Lower leg skin (tissue), 3 donors: ENCODE results near the gene RAX.

Experiments used
- CTCF ChIP-seq, 3 donors: fragments of 450-650 bp; IDR thresholded peaks; one replicate each; pipeline ENCODE4 v1.5.1; 2016; ENCODE audit warnings: antibody characterized with exemption in 3 of 3, mild to moderate bottlenecking in 3 of 3, moderate library complexity in 2 of 3
- POLR2A ChIP-seq, 2 donors: fragments of 450-650 bp; IDR thresholded peaks; one replicate each; pipeline ENCODE4 v1.6.1; 2016 to 2017; ENCODE audit warnings: antibody characterized with exemption in 2 of 2, mild to moderate bottlenecking in 1 of 2, moderate library complexity in 1 of 2

DNA sequence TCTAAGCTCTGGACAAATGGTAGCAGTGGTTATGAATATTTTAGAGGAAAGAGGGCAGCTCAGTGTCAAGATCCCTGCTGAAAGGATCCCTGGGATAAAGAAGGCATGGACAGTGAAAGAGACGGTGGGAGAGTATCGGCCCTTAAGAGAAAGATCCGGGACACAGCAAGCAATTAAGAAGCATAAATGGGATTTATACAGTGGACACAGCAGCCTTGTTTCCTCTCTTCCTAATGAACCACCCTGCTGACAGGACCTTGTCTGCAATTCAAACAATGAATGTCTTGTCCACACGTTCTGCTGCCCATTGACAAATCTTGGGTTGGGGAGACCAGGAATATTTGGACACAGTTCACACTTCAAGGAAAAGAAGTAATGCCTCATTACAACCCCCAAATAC is 28.7 kb upstream of the RAX start:
- TF ChIP-seq POLR2A (IDR thresholded peaks at IDR 0.05), result no peak
- TF ChIP-seq CTCF (IDR thresholded peaks at IDR 0.05), result no peak
